Neuronal stem cell (in vitro differentiated cells): ENCODE results near the gene SLF2.
A peak's percentile ranks its signal among the peaks of the same experiment; 100 is the strongest.

ENCODE experiments used
- DNase-seq: peaks from one replicate; pipeline ENCODE4 v3.0.0-alpha.2; 2013; ENCODE audit warnings: low spot score
- H2AFZ ChIP-seq: one replicate; pipeline ENCODE4 v1.6.1; 2013; ENCODE audit warnings: mild to moderate bottlenecking, low read length, inconsistent platforms
- H2AK5ac ChIP-seq: 2 replicates; pipeline ENCODE4 v1.6.1; 2013; ENCODE audit warnings: low read depth, mild to moderate bottlenecking, inconsistent platforms, low read length, moderate library complexity, mixed read lengths
- H2BK120ac ChIP-seq: 2 replicates; pipeline ENCODE4 v1.6.1; 2013; ENCODE audit warnings: low read depth, mild to moderate bottlenecking, inconsistent platforms, low read length, moderate library complexity, mixed read lengths
- H2BK12ac ChIP-seq: one replicate; pipeline ENCODE4 v1.6.1; 2013; ENCODE audit warnings: low read length, inconsistent platforms
- H2BK15ac ChIP-seq: 2 replicates; pipeline ENCODE4 v1.6.1; 2013; ENCODE audit warnings: mild to moderate bottlenecking, low read length, inconsistent platforms, mixed read lengths
- H2BK5ac ChIP-seq: one replicate; pipeline ENCODE4 v1.6.1; 2013; ENCODE audit warnings: inconsistent platforms, mild to moderate bottlenecking, low read length, moderate library complexity
- H3K14ac ChIP-seq: one replicate; pipeline ENCODE4 v1.6.1; 2013; ENCODE audit warnings: low read length, inconsistent platforms
- H3K18ac ChIP-seq: 2 replicates; pipeline ENCODE4 v1.6.1; 2013; ENCODE audit warnings: low read length, inconsistent platforms
- H3K23ac ChIP-seq: 2 replicates; pipeline ENCODE4 v1.6.1; 2013; ENCODE audit warnings: low read depth, mild to moderate bottlenecking, mixed read lengths, low read length, inconsistent platforms; ENCODE audit not compliant: poor library complexity
- H3K27ac ChIP-seq: replicated peaks from 3 replicates; pipeline ENCODE4 v1.5.1; 2013; ENCODE audit warnings: low read length, inconsistent platforms
- H3K27me3 ChIP-seq, 3 experiments: 2 replicates each; pipeline ENCODE4 v1.6.1; 2013; ENCODE audit warnings: low read length in 3 of 3, mild to moderate bottlenecking in 2 of 3, inconsistent platforms in 1 of 3, low read depth in 1 of 3, mixed read lengths in 1 of 3, moderate library complexity in 1 of 3; ENCODE audit not compliant: control insufficient read depth in 3 of 3, insufficient read depth in 3 of 3
- H3K36me3 ChIP-seq, 2 donors: replicated peaks in 1 of 2; 2 replicates each; pipeline ENCODE4 v1.6.1; 2013; ENCODE audit warnings: low read length in 2 of 2; ENCODE audit not compliant: control insufficient read depth in 2 of 2, insufficient read depth in 2 of 2
- H3K4ac ChIP-seq: 2 replicates; pipeline ENCODE4 v1.6.1; 2013; ENCODE audit warnings: inconsistent platforms, mild to moderate bottlenecking, low read length, moderate library complexity
- H3K4me1 ChIP-seq, 2 donors: 1 replicate in 1 of 2; 2 replicates in 1 of 2; pipeline ENCODE4 v1.6.1; 2013; ENCODE audit warnings: low read length in 2 of 2, low read depth in 1 of 2; ENCODE audit not compliant: control insufficient read depth in 2 of 2, insufficient read depth in 1 of 2
- H3K4me2 ChIP-seq: one replicate; pipeline ENCODE4 v1.6.1; 2013; ENCODE audit warnings: mild to moderate bottlenecking, low read length, inconsistent platforms; ENCODE audit not compliant: insufficient read depth, poor library complexity, severe bottlenecking
- H3K4me3 ChIP-seq, 2 donors: 2 replicates each; pipeline ENCODE4 v1.5.1; 2013; ENCODE audit warnings: low read length in 2 of 2, mild to moderate bottlenecking in 2 of 2, inconsistent platforms in 1 of 2, moderate library complexity in 1 of 2
- H3K79me1 ChIP-seq: one replicate; pipeline ENCODE4 v1.6.1; 2013; ENCODE audit warnings: low read depth, mild to moderate bottlenecking, inconsistent platforms, low read length, moderate library complexity
- H3K9ac ChIP-seq: one replicate; pipeline ENCODE4 v1.6.1; 2013; ENCODE audit warnings: mild to moderate bottlenecking, low read depth, low read length, inconsistent platforms; ENCODE audit not compliant: poor library complexity
- H3K9me3 ChIP-seq, 2 donors: replicated peaks in 1 of 2; 2 replicates each; pipeline versions ENCODE3 to v1.6.1; 2013; ENCODE audit warnings: low read length in 2 of 2, mild to moderate bottlenecking in 2 of 2, inconsistent platforms in 1 of 2, low read depth in 1 of 2, mixed read lengths in 1 of 2, moderate library complexity in 1 of 2; ENCODE audit not compliant: control insufficient read depth in 2 of 2, insufficient read depth in 1 of 2
- H4K8ac ChIP-seq: one replicate; pipeline ENCODE4 v1.6.1; 2013; ENCODE audit warnings: low read depth, mild to moderate bottlenecking, inconsistent platforms, low read length, moderate library complexity
- H4K91ac ChIP-seq: one replicate; pipeline ENCODE4 v1.6.1; 2013; ENCODE audit warnings: low read length, low read depth, mild to moderate bottlenecking, inconsistent platforms; ENCODE audit not compliant: poor library complexity
- WGBS, 2 donors: extraction: QIAGEN DNeasy Blood & Tissue Kit; methylation state at CpG; one replicate each; pipeline ENCODE4 v1.1.7; 2013; ENCODE audit warnings: missing lambda C conversion rate in 2 of 2, mixed read lengths in 1 of 2; ENCODE audit not compliant: insufficient read length in 2 of 2, insufficient replicate concordance in 1 of 2; ENCODE audit errors: extremely low coverage in 2 of 2; 5-methylcytosine and 5-hydroxymethylcytosine counted together

Gene SLF2

GRCh38 chr10:101007099-101007711 is 94.4 kb downstream of the SLF2 start:
- peaks cover 3 to 16% of the 10 kb centered on the region in 2 donors for H3K4me1 ChIP-seq
- no peak overlapping the region for H2BK12ac ChIP-seq
- H3K4ac ChIP-seq, result no peak overlapping the region
- H3K9me3 ChIP-seq, result no peaks in the 10 kb centered on the region
- H3K9ac ChIP-seq, result no peak overlapping the region
- no peak for DNase-seq
- no peak overlapping the region for H4K91ac ChIP-seq
- H3K18ac ChIP-seq, result peak overlapping the region; percentile 28
- no peak overlapping the region for H2AFZ ChIP-seq
- H4K8ac ChIP-seq, result peak overlapping the region; percentile 65
- H3K4me3 ChIP-seq, result no peak overlapping the region
- peaks cover 41 to 53% of the 10 kb centered on the region in 2 donors for H3K36me3 ChIP-seq
- H3K27ac ChIP-seq, result no peak overlapping the region
- H3K27me3 ChIP-seq, result no peaks in the 10 kb centered on the region
- no peak overlapping the region for H3K14ac ChIP-seq
- H3K79me1 ChIP-seq, result peaks cover 17% of the 10 kb centered on the region
- H2BK5ac ChIP-seq, result peak overlapping the region; percentile 53
- no peak overlapping the region for H2BK15ac ChIP-seq
- peak overlapping the region; percentile 75 for H2AK5ac ChIP-seq
- WGBS, 2 donors, result no CpG with 5 or more reads among the region's 11 CpGs
- H2BK120ac ChIP-seq, result no peak overlapping the region
- peak overlapping the region; percentile 89 for H3K23ac ChIP-seq
- H3K4me2 ChIP-seq, result no peak overlapping the region

GRCh38 chr10:101007915-101008822 is 95.4 kb downstream of the SLF2 start:
- peaks cover 5 to 16% of the 10 kb centered on the region in 2 donors for H3K4me1 ChIP-seq
- peak overlapping the region; percentile 8 for H3K23ac ChIP-seq
- peak overlapping the region; percentile 20 for H4K8ac ChIP-seq
- no peak overlapping the region for H3K4ac ChIP-seq
- peak overlapping the region; percentile 69 for H2BK15ac ChIP-seq
- no peak overlapping the region for H2AFZ ChIP-seq
- peak overlapping the region; percentile 90 for H3K18ac ChIP-seq
- H3K4me2 ChIP-seq, result no peak overlapping the region
- H2BK12ac ChIP-seq, result no peak overlapping the region
- WGBS, 2 donors, result no CpG with 5 or more reads among the region's 13 CpGs
- H2AK5ac ChIP-seq, result peak overlapping the region; percentile 28
- peaks cover 33 to 43% of the 10 kb centered on the region in 2 donors for H3K36me3 ChIP-seq
- no peak overlapping the region for H3K9ac ChIP-seq
- H2BK5ac ChIP-seq, result peak overlapping the region; percentile 29
- no peak overlapping the region for H4K91ac ChIP-seq
- no peaks in the 10 kb centered on the region for H3K9me3 ChIP-seq
- no peak overlapping the region for H2BK120ac ChIP-seq
- H3K14ac ChIP-seq, result no peak overlapping the region
- H3K27ac ChIP-seq, result no peak overlapping the region
- H3K4me3 ChIP-seq, result peak overlapping the region in 1 of 2 donors; percentile 20
- peaks cover 13% of the 10 kb centered on the region for H3K79me1 ChIP-seq
- DNase-seq, result no peak
- no peaks in the 10 kb centered on the region for H3K27me3 ChIP-seq

- H3K4me2 ChIP-seq, result no peak overlapping the region
- no peak overlapping the region for H4K91ac ChIP-seq
- H3K27ac ChIP-seq, result no peak overlapping the region
- no peak overlapping the region for H3K9ac ChIP-seq
- H2AK5ac ChIP-seq, result peak overlapping the region; percentile 59
- peaks cover 5 to 19% of the 10 kb centered on the region in 2 donors for H3K4me1 ChIP-seq
- H2AFZ ChIP-seq, result no peak overlapping the region
- peak overlapping the region; percentile 90 for H3K18ac ChIP-seq
- H2BK5ac ChIP-seq, result peak overlapping the region; percentile 29
- peaks cover 26 to 36% of the 10 kb centered on the region in 2 donors for H3K36me3 ChIP-seq
- peak overlapping the region; percentile 20 for H4K8ac ChIP-seq
- no peak for DNase-seq
- H3K79me1 ChIP-seq, result peaks cover 6% of the 10 kb centered on the region
- H3K9me3 ChIP-seq, result no peaks in the 10 kb centered on the region
- peak overlapping the region; percentile 4 for H3K14ac ChIP-seq
- no peaks in the 10 kb centered on the region for H3K27me3 ChIP-seq
- H3K4ac ChIP-seq, result no peak overlapping the region
- H3K23ac ChIP-seq, result peak overlapping the region; percentile 8
- no CpG with 5 or more reads among the region's 6 CpGs for WGBS, 2 donors
- no peak overlapping the region for H2BK120ac ChIP-seq
- H2BK15ac ChIP-seq, result peak overlapping the region; percentile 69
- no peak overlapping the region for H2BK12ac ChIP-seq
- peak overlapping the region in 1 of 2 donors; percentile 20 for H3K4me3 ChIP-seq
Measured at GRCh38 chr10:101008823-101009423, 96.2 kb downstream of the SLF2 start.
